ENCODE data around the gene EFL1. TPM values are rescaled to one million over a fixed set of nuclear protein-coding genes. Genes with fewer than 3 reads are reported as not detected.

EFL1 gene
- total and polyA plus RNA-seq, 2 donors (not counting 3 experiments of a cell fraction or from before 2014, with no cell fraction given) = 6.6 to 21.9 TPM

DNA sequence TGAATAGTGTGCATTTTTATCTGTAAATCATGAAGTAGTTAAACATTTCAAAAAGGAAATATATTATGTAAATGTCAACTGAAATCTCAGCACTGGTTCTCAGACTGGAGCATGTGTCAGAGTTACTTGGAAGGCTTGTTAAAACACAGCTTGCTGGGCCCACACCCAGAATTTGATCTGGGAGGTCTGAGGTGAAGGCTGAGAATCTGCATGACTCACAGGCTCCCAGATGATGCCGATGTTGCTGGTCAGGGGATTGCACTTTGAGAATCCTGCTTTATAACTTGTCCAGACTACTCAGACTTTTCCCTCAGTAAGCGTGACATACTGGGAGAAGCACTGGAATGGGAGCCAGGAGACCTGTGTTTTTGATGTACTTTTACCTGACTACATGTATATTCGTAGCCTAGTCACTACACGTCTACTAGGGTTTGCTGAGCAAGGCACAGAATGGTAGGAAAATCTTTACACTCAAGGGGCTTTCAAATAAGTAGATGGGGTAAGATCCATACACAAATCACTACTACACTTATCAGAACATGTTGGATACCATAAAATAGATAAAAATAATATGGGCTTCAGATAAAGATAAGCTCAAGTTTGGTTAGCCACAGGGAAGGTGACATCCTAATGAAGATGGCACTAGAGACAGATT, 139.7 kb downstream of the EFL1 start:
- TF ChIP-seq JUN (IDR thresholded peaks at IDR 0.05; ENCODE audit: borderline replicate concordance, insufficient read depth, insufficient read length, low read depth) = no peak
- TF ChIP-seq CTCF (IDR thresholded peaks at IDR 0.05; ENCODE audit: extremely low read depth in 1 of 2, insufficient read depth in 1 of 2, low read depth in 1 of 2, low read length in 2 of 2) = no peak
- peak; percentile 75 for TF ChIP-seq FOS (IDR thresholded peaks at IDR 0.05; ENCODE audit: borderline replicate concordance, insufficient read depth, low read length)
- no peak for TF ChIP-seq MAX (IDR thresholded peaks at IDR 0.05; ENCODE audit: insufficient read depth, insufficient read length)
- Histone ChIP-seq H3K27me3 (ENCODE audit: control insufficient read depth in 2 of 2, insufficient read depth in 2 of 2, low read length in 2 of 2) (no peaks in the 10 kb centered on the region), H3K9me1 (replicated peaks; ENCODE audit: control insufficient read depth, extremely low read depth, insufficient read depth, low read length) (no peaks in the 10 kb centered on the region), H3K36me3 (ENCODE audit: control insufficient read depth in 2 of 2, extremely low read depth in 1 of 2, insufficient read depth in 2 of 2, low read length in 2 of 2) (no peaks in the 10 kb centered on the region), H3K4me2 (ENCODE audit: insufficient read depth, low read length) (no peak overlapping the region), H3K79me2 (ENCODE audit: control insufficient read depth, insufficient read depth, low read length) (no peaks in the 10 kb centered on the region), H3K27ac (ENCODE audit: insufficient read depth, low read depth, low read length) (no peak overlapping the region), H4K20me1 (replicated peaks; ENCODE audit: control insufficient read depth, extremely low read depth, insufficient read depth, low read length) (no peaks in the 10 kb centered on the region), H3K9ac (replicated peaks; ENCODE audit: extremely low read depth, insufficient read depth, low read length) (no peak overlapping the region), H3K4me1 (ENCODE audit: control insufficient read depth, extremely low read depth, insufficient read depth, low read length) (peaks cover 8% of the 10 kb centered on the region), H2AFZ (ENCODE audit: low read depth, low read length) (no peak overlapping the region), H3K9me3 (replicated peaks; ENCODE audit: control insufficient read depth, insufficient read depth, low read length) (no peaks in the 10 kb centered on the region), H3K4me3 (replicated peaks in 1 of 3; ENCODE audit: insufficient read depth in 1 of 3, low read depth in 1 of 3, low read length in 3 of 3) (no peak overlapping the region)
- intact Hi-C loops (cut with micrococcal nuclease) = no loop called here
- ChIA-PET CTCF (interaction anchor here (0.9 to 5.0 kb wide), 4 partner anchors 10 to 45 kb away, joined by 3 to 49 read pairs (median 4); no protein-coding TSS in a partner anchor), POLR2A (no interaction called here)
- BruUV-seq (replicated peaks) = no TSS peak
- peak; percentile 74 for DNase-seq (ENCODE audit: low read depth, low spot score)
- FAIRE-seq = peak; percentile 52
- dilution Hi-C loops (cut with MboI; ENCODE audit: extremely low pct_ligation_motif_present, low sequenced_read_pairs) = no loop called here

- dilution Hi-C loops (cut with MboI; ENCODE audit: extremely low pct_ligation_motif_present, low sequenced_read_pairs) (no loop called here), intact Hi-C loops (cut with micrococcal nuclease) (no loop called here)
- no peaks in the 10 kb centered on the region for H3K9me3 ChIP-seq (replicated peaks; ENCODE audit: control insufficient read depth, insufficient read depth, low read length)
- DNase-seq (ENCODE audit: low read depth, low spot score) (no peak), FAIRE-seq (no peak)
- H4K20me1 ChIP-seq (replicated peaks; ENCODE audit: control insufficient read depth, extremely low read depth, insufficient read depth, low read length) = no peaks in the 10 kb centered on the region
- H3K4me3 ChIP-seq (replicated peaks in 1 of 3; ENCODE audit: insufficient read depth in 1 of 3, low read depth in 1 of 3, low read length in 3 of 3) = no peak overlapping the region
- ChIA-PET POLR2A (no interaction called here), CTCF (interaction anchor here (2.8 kb wide), 1 partner anchor 9 kb away, joined by 13 read pairs; no protein-coding TSS in a partner anchor)
- TF ChIP-seq CTCF (IDR thresholded peaks at IDR 0.05; ENCODE audit: extremely low read depth in 1 of 2, insufficient read depth in 1 of 2, low read depth in 1 of 2, low read length in 2 of 2) = no peak
- TF ChIP-seq POLR2AphosphoS5 (IDR thresholded peaks at IDR 0.05; ENCODE audit: insufficient read depth, low read depth, low read length) = no peak
- no peak for TF ChIP-seq FOS (IDR thresholded peaks at IDR 0.05; ENCODE audit: borderline replicate concordance, insufficient read depth, low read length)
- no peak for TF ChIP-seq POLR2A (IDR thresholded peaks at IDR 0.05; ENCODE audit: low read depth, low read length)
- TF ChIP-seq EZH2 (IDR thresholded peaks at IDR 0.05; ENCODE audit: borderline replicate concordance, low read depth, low read length, severe bottlenecking) = no peak
- TF ChIP-seq GATA2 (IDR thresholded peaks at IDR 0.05; ENCODE audit: insufficient read depth, insufficient read length, low read depth, low read length) = no peak
- TF ChIP-seq MAX (IDR thresholded peaks at IDR 0.05; ENCODE audit: insufficient read depth, insufficient read length) = no peak
- TF ChIP-seq JUN (IDR thresholded peaks at IDR 0.05; ENCODE audit: borderline replicate concordance, insufficient read depth, insufficient read length, low read depth) = no peak
- no peak for TF ChIP-seq MYC (IDR thresholded peaks at IDR 0.05; ENCODE audit: low read depth, low read length)
- H3K27me3 ChIP-seq (ENCODE audit: control insufficient read depth in 2 of 2, insufficient read depth in 2 of 2, low read length in 2 of 2) = no peaks in the 10 kb centered on the region
- peaks cover 8% of the 10 kb centered on the region for H3K4me1 ChIP-seq (ENCODE audit: control insufficient read depth, extremely low read depth, insufficient read depth, low read length)
- no TSS peak for BruUV-seq (replicated peaks)
- no peak overlapping the region for H3K27ac ChIP-seq (ENCODE audit: insufficient read depth, low read depth, low read length)
- H3K79me2 ChIP-seq (ENCODE audit: control insufficient read depth, insufficient read depth, low read length) = no peaks in the 10 kb centered on the region
- no peaks in the 10 kb centered on the region for H3K9me1 ChIP-seq (replicated peaks; ENCODE audit: control insufficient read depth, extremely low read depth, insufficient read depth, low read length)
- H3K4me2 ChIP-seq (ENCODE audit: insufficient read depth, low read length) = no peak overlapping the region
- H3K36me3 ChIP-seq (ENCODE audit: control insufficient read depth in 2 of 2, extremely low read depth in 1 of 2, insufficient read depth in 2 of 2, low read length in 2 of 2) = no peaks in the 10 kb centered on the region
- no peak overlapping the region for H3K9ac ChIP-seq (replicated peaks; ENCODE audit: extremely low read depth, insufficient read depth, low read length)
- no peak overlapping the region for H2AFZ ChIP-seq (ENCODE audit: low read depth, low read length)
These were observed 144.5 kb downstream of the EFL1 start for GRCh38 chr15:82118040-82118439.

All from endothelial cell of umbilical vein (primary cell).